Kidney epithelial cell (primary cell): ENCODE measurements around the gene VTN. TPM values are rescaled to one million over a fixed set of nuclear protein-coding genes. Genes with fewer than 3 reads are reported as not detected.

Source experiments
- DNase-seq: peaks from one replicate; pipeline ENCODE4 v3.0.0-alpha.2; 2010; ENCODE audit warnings: low read depth
- H3K27me3 ChIP-seq: 2 replicates; pipeline ENCODE4 v1.6.0; 2011; ENCODE audit warnings: low read length; ENCODE audit not compliant: control insufficient read depth, insufficient read depth
- H3K36me3 ChIP-seq: 2 replicates; pipeline ENCODE4 v1.5.1; 2011; ENCODE audit warnings: low read length; ENCODE audit not compliant: control insufficient read depth, insufficient read depth
- H3K4me3 ChIP-seq: 2 replicates; pipeline ENCODE4 v1.5.1; 2011; ENCODE audit warnings: low read depth, mild to moderate bottlenecking, control low read depth, low read length
- total RNA-seq: library from RNA; depleted of rRNA; stranded (reverse); fragments of >200 nt; gene quantifications from 2 replicates; pipeline ENCODE4 v1.2.3, GENCODE V29; 2015
- TF ChIP-seq, protein P1 (sequence below): IDR thresholded peaks from 2 replicates; pipeline ENCODE4 v1.5.1; 2011; ENCODE audit warnings: mild to moderate bottlenecking, moderate library complexity, low read length, control low read depth, inconsistent platforms; ENCODE audit not compliant: insufficient read depth, poor library complexity, severe bottlenecking

VTN gene
- total RNA-seq, 1 donor from 2014 or later, result not detected

GRCh38 chr17:28357061-28357900, 12.8 kb downstream of the VTN start, which contains the start of gene POLDIP2:
Gene POLDIP2, minus strand, starts transcription at chr17:28357527. Its CDS starts 79 bp downstream, at chr17:28357448.
- peak; percentile 71 for DNase-seq
- TF ChIP-seq, protein P1, sequence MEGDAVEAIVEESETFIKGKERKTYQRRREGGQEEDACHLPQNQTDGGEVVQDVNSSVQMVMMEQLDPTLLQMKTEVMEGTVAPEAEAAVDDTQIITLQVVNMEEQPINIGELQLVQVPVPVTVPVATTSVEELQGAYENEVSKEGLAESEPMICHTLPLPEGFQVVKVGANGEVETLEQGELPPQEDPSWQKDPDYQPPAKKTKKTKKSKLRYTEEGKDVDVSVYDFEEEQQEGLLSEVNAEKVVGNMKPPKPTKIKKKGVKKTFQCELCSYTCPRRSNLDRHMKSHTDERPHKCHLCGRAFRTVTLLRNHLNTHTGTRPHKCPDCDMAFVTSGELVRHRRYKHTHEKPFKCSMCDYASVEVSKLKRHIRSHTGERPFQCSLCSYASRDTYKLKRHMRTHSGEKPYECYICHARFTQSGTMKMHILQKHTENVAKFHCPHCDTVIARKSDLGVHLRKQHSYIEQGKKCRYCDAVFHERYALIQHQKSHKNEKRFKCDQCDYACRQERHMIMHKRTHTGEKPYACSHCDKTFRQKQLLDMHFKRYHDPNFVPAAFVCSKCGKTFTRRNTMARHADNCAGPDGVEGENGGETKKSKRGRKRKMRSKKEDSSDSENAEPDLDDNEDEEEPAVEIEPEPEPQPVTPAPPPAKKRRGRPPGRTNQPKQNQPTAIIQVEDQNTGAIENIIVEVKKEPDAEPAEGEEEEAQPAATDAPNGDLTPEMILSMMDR, result no peak
- Histone ChIP-seq H3K27me3 (no peaks in the 10 kb centered on the region), H3K4me3 (peak within 1 kb of the TSS; percentile 98), H3K36me3 (no peaks in the 10 kb centered on the region)

DNA sequence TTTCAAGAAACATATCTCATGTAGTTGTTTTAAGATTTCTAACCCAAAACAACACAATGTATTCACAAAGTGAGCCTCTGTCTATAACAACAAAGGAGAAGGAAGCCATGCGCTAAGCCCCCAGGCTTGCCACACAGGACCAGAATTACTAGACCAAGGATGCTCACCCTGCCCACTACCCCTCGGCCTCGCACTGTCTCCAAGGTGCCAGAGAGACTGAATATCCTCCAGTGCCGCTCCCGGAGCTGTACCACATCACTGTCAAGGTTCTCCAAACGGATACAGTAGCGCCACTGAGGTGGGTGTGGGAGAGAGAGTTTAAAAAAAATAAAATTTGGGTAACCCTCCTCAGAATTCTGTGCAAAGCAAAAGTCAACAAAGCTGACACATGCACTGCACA, 19.8 kb downstream of the VTN start:
- no peaks in the 10 kb centered on the region for H3K27me3 ChIP-seq
- no peak for DNase-seq
- peaks cover 6% of the 10 kb centered on the region for H3K36me3 ChIP-seq
- no peak overlapping the region for H3K4me3 ChIP-seq
- TF ChIP-seq, protein P1, result no peak

DNA sequence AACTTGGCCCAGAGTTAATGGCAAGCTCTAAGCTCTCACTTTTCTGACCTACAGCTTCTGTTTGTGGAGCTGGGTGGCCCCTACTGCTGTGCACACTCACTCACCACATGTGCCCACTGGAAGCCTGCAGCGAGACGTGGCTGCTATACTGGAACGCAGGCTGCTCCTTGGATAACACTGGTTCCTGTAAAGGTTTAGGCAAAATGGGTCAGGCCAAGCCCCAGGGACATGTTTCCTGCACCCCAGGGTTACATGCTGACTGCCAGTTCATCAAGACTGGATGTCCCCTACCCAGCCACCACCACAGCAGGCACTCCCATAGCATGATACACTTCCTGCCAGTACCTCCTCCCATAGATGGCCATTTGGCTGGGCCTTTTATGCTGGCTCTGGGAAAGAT, 21.1 kb downstream of the VTN start:
- Histone ChIP-seq H3K4me3 (no peak overlapping the region), H3K36me3 (peaks cover 6% of the 10 kb centered on the region), H3K27me3 (no peaks in the 10 kb centered on the region)
- DNase-seq, result no peak
- TF ChIP-seq, protein P1, result no peak

DNA sequence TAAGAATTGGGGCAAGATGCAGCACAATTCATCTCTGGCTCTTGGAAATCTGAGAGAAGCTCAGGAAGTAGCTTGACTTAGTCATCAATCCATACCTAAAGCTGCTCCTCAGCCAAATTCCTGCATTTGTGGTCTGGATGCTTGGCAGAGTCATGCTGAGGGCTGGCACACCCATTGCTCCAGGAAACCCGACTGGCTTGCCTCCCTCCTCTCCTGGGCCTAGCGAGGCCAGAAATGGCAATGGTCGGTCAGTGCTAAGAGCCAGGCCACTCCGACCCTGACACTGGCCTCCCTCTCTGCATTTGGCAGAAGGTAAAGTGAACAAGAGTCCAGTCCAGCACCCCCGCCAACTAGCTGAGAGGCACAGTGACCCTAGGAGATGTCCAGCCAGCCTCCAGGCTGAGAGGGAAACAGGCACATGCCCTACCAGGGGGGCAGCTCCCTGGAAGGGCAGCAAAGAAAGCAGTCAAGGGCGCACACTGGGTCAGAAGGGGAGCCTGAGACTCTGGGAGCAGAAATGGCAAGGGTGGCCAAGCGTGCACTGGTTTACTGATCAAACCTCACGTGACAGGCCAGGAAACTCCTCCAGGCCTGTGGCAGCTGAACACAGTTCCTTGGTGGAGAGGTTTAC, 22.7 kb downstream of the VTN start:
- H3K27me3 ChIP-seq, result no peaks in the 10 kb centered on the region
- peaks cover 6% of the 10 kb centered on the region for H3K36me3 ChIP-seq
- peak; percentile 80 for DNase-seq
- no peak overlapping the region for H3K4me3 ChIP-seq
- TF ChIP-seq, protein P1, result no peak

- no peaks in the 10 kb centered on the region for H3K27me3 ChIP-seq
- DNase-seq, result no peak
- no peak overlapping the region for H3K4me3 ChIP-seq
- peaks cover 6% of the 10 kb centered on the region for H3K36me3 ChIP-seq
- TF ChIP-seq, protein P1, result peak; percentile 19
Measured at GRCh38 chr17:28346746-28347246, 23.3 kb downstream of the VTN start.
